Measurements from ENCODE around the gene UNC5A.

Gene UNC5A

GRCh38 chr5:176802116-176802784, 8.1 kb upstream of the UNC5A start:
- DNase-seq: no peak

GRCh38 chr5:176803068-176803942, 7.1 kb upstream of the UNC5A start:
- peak; percentile 84 for DNase-seq

GRCh38 chr5:176803943-176804498, 6.3 kb upstream of the UNC5A start:
- no peak for DNase-seq

GRCh38 chr5:176806137-176806536, 4.2 kb upstream of the UNC5A start:
- no peak for DNase-seq

GRCh38 chr5:176809544-176810080, 747 bp upstream of the UNC5A start:
- DNase-seq: no peak

GRCh38 chr5:176810687-176811501, 535 bp downstream of the UNC5A start:
- no peak for DNase-seq

GRCh38 chr5:176812269-176813259, 2.2 kb downstream of the UNC5A start:
- no peak for DNase-seq

- DNase-seq: no peak
These were observed 3.4 kb downstream of the UNC5A start for GRCh38 chr5:176813587-176814312.

GRCh38 chr5:176814313-176814685, 3.9 kb downstream of the UNC5A start:
- no peak for DNase-seq

GRCh38 chr5:176814836-176815438, 4.6 kb downstream of the UNC5A start:
- DNase-seq: no peak

GRCh38 chr5:176816043-176816745, 5.8 kb downstream of the UNC5A start:
- peak; percentile 77 for DNase-seq

GRCh38 chr5:176816791-176817347, 6.5 kb downstream of the UNC5A start:
- peak; percentile 43 for DNase-seq

GRCh38 chr5:176817369-176817840, 7.0 kb downstream of the UNC5A start:
- DNase-seq: peak; percentile 67

GRCh38 chr5:176817841-176818377, 7.5 kb downstream of the UNC5A start:
- DNase-seq: no peak

GRCh38 chr5:176818391-176819098, 8.2 kb downstream of the UNC5A start:
- DNase-seq: no peak

GRCh38 chr5:176819476-176819875, 9.1 kb downstream of the UNC5A start:
- no peak for DNase-seq

- no peak for DNase-seq
These were observed 10.6 kb downstream of the UNC5A start for GRCh38 chr5:176820937-176821336.

- DNase-seq: no peak
These were observed 11.1 kb downstream of the UNC5A start for GRCh38 chr5:176821441-176821840.
